AG09319 (cell line): ENCODE data around the gene SCAMP2.

Experiments
- DNase-seq: peaks from one replicate; pipeline ENCODE4 v3.0.0-alpha.2; 2010; ENCODE audit warnings: low read depth; ENCODE audit errors: extremely low read depth
- TF ChIP-seq, protein P1 (sequence below): IDR thresholded peaks from 2 replicates; pipeline ENCODE4 v1.5.1; 2011; ENCODE audit warnings: low read depth, mild to moderate bottlenecking, inconsistent platforms, low read length, moderate library complexity

The SCAMP2 gene

DNA sequence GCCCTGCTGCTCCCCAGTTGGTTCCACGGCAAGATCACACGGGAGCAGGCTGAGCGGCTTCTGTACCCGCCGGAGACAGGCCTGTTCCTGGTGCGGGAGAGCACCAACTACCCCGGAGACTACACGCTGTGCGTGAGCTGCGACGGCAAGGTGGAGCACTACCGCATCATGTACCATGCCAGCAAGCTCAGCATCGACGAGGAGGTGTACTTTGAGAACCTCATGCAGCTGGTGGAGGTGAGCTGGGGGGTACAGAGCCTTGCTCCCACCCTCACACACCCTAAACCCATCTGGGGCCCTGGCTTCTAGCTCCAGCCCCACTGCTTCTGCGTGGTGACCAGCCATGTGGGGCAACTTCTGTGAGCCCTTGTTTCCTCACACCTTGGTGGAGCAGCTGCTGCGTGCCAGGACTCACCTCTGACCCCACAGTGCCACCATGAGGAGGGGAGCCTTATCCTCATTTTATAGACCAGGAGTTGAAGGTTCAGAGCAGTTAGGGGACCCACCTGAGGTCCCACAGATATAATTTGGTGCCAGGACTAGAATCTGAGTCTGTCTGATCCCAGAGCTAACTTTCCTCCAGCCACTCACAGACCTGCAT is 73.8 kb downstream of the SCAMP2 start:
- DNase-seq = no peak
- TF ChIP-seq, protein P1, sequence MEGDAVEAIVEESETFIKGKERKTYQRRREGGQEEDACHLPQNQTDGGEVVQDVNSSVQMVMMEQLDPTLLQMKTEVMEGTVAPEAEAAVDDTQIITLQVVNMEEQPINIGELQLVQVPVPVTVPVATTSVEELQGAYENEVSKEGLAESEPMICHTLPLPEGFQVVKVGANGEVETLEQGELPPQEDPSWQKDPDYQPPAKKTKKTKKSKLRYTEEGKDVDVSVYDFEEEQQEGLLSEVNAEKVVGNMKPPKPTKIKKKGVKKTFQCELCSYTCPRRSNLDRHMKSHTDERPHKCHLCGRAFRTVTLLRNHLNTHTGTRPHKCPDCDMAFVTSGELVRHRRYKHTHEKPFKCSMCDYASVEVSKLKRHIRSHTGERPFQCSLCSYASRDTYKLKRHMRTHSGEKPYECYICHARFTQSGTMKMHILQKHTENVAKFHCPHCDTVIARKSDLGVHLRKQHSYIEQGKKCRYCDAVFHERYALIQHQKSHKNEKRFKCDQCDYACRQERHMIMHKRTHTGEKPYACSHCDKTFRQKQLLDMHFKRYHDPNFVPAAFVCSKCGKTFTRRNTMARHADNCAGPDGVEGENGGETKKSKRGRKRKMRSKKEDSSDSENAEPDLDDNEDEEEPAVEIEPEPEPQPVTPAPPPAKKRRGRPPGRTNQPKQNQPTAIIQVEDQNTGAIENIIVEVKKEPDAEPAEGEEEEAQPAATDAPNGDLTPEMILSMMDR = no peak

DNA sequence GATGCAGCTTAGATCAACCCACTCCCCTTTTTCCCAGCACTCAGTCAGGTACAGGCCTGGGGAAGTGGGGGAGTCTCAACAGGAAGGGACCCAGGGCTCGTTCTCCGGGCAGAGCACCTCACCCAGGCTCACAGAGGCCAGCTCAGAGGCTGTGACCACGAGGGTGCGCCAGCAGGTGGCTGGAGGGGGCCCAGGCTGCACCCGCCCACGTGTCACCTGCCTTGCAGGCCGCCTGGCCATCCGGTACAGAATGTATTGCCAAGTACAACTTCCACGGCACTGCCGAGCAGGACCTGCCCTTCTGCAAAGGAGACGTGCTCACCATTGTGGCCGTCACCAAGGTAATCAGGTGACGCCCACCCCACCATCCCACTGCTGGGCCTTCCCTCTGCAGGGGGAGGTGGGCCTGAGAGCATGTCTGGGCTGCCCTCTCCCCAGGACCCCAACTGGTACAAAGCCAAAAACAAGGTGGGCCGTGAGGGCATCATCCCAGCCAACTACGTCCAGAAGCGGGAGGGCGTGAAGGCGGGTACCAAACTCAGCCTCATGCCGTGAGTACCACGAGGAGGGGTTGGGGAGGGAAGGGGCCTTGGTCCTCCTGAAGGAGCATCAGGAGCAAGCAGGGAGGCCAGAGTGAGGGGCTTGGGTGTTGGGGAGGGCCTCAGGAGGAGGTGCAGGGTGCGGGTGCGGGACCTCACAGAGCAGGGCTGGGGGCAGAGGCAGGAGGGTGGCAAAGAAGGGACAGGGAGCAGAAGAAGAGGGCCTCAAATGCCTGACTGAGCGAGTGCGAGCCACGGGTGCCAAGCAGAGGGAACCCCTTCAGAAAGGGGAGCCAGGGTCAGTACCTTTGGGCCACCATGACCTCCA is 74.5 kb downstream of the SCAMP2 start:
- DNase-seq = no peak
- TF ChIP-seq, protein P1 = no peak

GRCh38 chr15:74795966-74796625 is 77.1 kb downstream of the SCAMP2 start:
- TF ChIP-seq, protein P1 = no peak
- no peak for DNase-seq

DNA sequence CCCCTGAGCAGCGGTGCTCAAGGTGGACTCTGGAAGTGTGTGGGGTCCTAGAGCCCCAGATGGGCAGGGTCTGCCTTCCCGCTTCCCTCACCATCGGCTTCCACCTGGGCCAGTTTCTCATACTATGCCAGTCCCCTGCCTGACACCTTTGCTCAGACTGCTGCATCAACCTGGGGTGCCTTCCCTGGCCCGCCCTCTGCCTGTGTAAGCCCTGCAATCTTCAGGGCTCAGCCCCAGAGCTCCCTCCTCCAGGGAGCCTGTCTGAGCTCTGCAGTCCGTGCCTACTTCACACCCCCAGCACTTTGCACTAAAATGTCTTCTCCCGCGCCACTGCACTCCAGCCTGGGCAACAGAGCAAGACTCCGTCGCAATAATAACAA is 78.2 kb downstream of the SCAMP2 start:
- TF ChIP-seq, protein P1 = no peak
- DNase-seq = no peak

- no peak for DNase-seq
- TF ChIP-seq, protein P1 = no peak
These were observed 78.8 kb downstream of the SCAMP2 start for GRCh38 chr15:74794248-74794969.
